Esophagus muscularis mucosa (tissue), 4 donors: Measurements from ENCODE around the gene SFTPD. TPM values are rescaled to one million over a fixed set of nuclear protein-coding genes. Genes with fewer than 3 reads are reported as not detected.
A peak's percentile ranks its signal among the peaks of the same experiment; 100 is the strongest.

ENCODE experiments used
- DNase-seq: peaks from one replicate; pipeline ENCODE4 v3.0.0-alpha.2; 2017; ENCODE audit errors: extremely low spot score
- H3K27ac ChIP-seq, 4 donors: fragments of 200-600 bp; sonication (generic); replicated peaks in 1 of 4; 1 replicate in 3 of 4; 2 replicates in 1 of 4; pipeline ENCODE4 v1.5.1; 2016 to 2019; ENCODE audit warnings: mild to moderate bottlenecking in 1 of 4
- H3K27me3 ChIP-seq, 4 donors: fragments of 200-600 bp; sonication (generic); one replicate each; pipeline versions ENCODE4 v1.5.1 to v1.6.0; 2016 to 2019
- H3K36me3 ChIP-seq, 4 donors: fragments of 200-600 bp; sonication (generic); one replicate each; pipeline ENCODE4 v1.5.1; 2016 to 2019
- H3K4me1 ChIP-seq, 4 donors: fragments of 200-600 bp; sonication (generic); one replicate each; pipeline ENCODE4 v1.5.1; 2016 to 2019
- H3K4me3 ChIP-seq, 4 donors: fragments of 200-600 bp; sonication (generic); 1 replicate in 2 of 4; 2 replicates in 2 of 4; pipeline ENCODE4 v1.5.1; 2016 to 2019; ENCODE audit warnings: mild to moderate bottlenecking in 4 of 4, moderate library complexity in 1 of 4
- H3K9me3 ChIP-seq, 4 donors: fragments of 200-600 bp; sonication (generic); 1 replicate in 3 of 4; 2 replicates in 1 of 4; pipeline ENCODE4 v1.5.1; 2016 to 2019
- EP300 ChIP-seq: sonication (generic); formaldehyde crosslinking; IDR thresholded peaks from one replicate; pipeline ENCODE4 v1.6.1; 2017; ENCODE audit warnings: antibody characterized with exemption
- POLR2A ChIP-seq: fragments of 450-650 bp; IDR thresholded peaks from one replicate; pipeline ENCODE4 v1.6.1; 2017; ENCODE audit warnings: antibody characterized with exemption, moderate library complexity, mild to moderate bottlenecking, low read depth
- POLR2AphosphoS5 ChIP-seq, 2 donors: sonication (generic); formaldehyde crosslinking; IDR thresholded peaks; one replicate each; pipeline ENCODE4 v1.6.1; 2017; ENCODE audit warnings: antibody characterized with exemption in 2 of 2
- WGBS: methylation state at CpG from one replicate; pipeline ENCODE4 v1.1.5; 2018; 5-methylcytosine and 5-hydroxymethylcytosine counted together
- intact Hi-C: fragments of 100-400 bp; cut with DNase I; formaldehyde crosslinking; loops from one replicate; pipeline ENCODE4 v1.15.1; 2023
- total RNA-seq, 4 donors: library from RNA; depleted of rRNA; stranded (reverse); fragments of >200 nt; gene quantifications; one replicate each; pipeline versions ENCODE4 v1.1.0 to v1.2.1, GENCODE V29; 2016
- TF ChIP-seq, protein P1 (sequence below), 3 experiments: fragments of 200-600 bp in 2 of 3; fragments of 450-650 bp in 1 of 3; sonication (generic) in 2 of 3; IDR thresholded peaks; one replicate each; pipeline ENCODE4 v1.5.1; 2017 to 2019; ENCODE audit warnings: antibody characterized with exemption in 3 of 3, mild to moderate bottlenecking in 2 of 3, moderate library complexity in 1 of 3

Gene SFTPD
- total RNA-seq, 4 donors from 2014 or later: 0.83 to 3.0 (median 1.5) TPM

DNA sequence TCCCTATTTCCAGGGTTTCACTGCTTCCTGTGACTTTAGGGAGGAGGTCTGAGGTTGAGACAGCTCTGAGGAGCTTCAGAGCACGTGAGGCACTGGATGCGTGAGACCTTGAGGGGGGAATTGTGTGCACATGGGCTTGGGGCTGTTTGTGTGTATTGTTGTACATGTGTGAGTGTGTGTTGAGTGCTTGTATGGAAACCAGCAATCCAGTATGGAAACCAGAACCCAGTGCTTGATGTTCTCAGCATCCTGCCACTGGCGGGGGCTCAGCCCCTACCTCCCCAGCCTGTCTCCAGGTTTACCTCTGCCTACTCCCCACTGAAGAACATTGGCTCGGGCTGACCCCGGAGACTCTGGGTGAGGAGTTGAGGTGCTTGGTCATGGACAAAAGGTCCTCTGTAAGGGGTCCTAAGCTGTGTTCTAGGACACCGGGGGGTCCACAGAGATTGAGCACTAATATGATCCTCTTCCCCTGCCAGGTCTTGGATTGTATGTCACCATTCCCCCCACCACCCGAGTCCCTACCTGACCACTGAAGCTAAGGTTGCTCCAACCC lies 20.8 kb downstream of the SFTPD start:
- H3K9me3 ChIP-seq: no peaks in the 10 kb centered on the region
- DNase-seq: peak; percentile 68
- WGBS: 89% methylated on average over 5 of the region's 7 CpGs
- TF ChIP-seq, protein P1, sequence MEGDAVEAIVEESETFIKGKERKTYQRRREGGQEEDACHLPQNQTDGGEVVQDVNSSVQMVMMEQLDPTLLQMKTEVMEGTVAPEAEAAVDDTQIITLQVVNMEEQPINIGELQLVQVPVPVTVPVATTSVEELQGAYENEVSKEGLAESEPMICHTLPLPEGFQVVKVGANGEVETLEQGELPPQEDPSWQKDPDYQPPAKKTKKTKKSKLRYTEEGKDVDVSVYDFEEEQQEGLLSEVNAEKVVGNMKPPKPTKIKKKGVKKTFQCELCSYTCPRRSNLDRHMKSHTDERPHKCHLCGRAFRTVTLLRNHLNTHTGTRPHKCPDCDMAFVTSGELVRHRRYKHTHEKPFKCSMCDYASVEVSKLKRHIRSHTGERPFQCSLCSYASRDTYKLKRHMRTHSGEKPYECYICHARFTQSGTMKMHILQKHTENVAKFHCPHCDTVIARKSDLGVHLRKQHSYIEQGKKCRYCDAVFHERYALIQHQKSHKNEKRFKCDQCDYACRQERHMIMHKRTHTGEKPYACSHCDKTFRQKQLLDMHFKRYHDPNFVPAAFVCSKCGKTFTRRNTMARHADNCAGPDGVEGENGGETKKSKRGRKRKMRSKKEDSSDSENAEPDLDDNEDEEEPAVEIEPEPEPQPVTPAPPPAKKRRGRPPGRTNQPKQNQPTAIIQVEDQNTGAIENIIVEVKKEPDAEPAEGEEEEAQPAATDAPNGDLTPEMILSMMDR (IDR thresholded peaks at IDR 0.05): no peak
- TF ChIP-seq POLR2A: no peak
- no peak for TF ChIP-seq EP300
- TF ChIP-seq POLR2AphosphoS5 (IDR thresholded peaks at IDR 0.05): no peak
- no peak overlapping the region for H3K27ac ChIP-seq
- no peak overlapping the region for H3K4me3 ChIP-seq
- peaks cover 5 to 16% (median 11%) of the 10 kb centered on the region in 4 donors for H3K4me1 ChIP-seq
- intact Hi-C loops: loop anchor here (10.0 kb wide), 1 partner anchor 363 kb away; the partner anchor contains the start of gene SFTPA2
- peaks cover 0 to 3% (median 0%) of the 10 kb centered on the region in 4 donors for H3K27me3 ChIP-seq
- H3K36me3 ChIP-seq: peaks cover 0 to 4% (median 2%) of the 10 kb centered on the region in 4 donors

DNA sequence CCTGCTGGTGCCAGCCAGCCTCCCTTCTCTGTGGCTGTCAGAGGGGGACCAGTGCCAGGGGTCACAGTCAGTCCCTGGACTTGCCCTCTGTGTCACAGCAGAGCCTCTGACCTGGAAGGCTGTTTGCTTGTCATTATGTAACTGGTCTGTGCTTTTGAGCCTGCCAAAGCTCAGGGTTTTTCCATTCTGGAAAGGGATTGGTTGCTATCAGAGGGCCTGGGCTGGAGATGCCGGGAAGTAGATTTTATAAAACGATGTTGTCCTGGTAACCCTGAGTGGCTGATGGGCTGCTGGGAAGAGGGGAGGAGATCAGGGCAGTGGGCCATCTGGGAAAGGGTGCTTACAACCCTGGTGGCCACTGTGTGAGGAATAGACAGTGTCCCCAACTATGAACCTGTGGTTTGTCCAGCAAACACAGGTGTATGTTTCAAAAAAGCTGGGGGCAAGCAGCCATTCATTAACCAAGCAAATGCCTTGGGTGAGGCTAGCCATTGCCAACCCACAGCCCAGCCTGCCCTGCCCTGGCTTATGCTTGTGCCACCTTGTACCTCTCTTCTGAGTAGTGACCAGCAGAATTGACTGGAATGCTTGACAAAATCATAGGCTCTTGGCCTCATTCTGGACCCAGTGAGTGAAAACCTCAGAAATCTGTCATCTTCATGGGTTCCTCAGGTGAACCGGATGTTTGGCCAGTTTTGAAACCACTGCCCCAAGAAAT lies 21.6 kb downstream of the SFTPD start:
- 71% methylated on average over 3 of the region's 3 CpGs for WGBS
- no peak overlapping the region for H3K27ac ChIP-seq
- peaks cover 5 to 16% (median 11%) of the 10 kb centered on the region in 4 donors for H3K4me1 ChIP-seq
- H3K27me3 ChIP-seq: peaks cover 0 to 3% (median 0%) of the 10 kb centered on the region in 4 donors
- H3K4me3 ChIP-seq: no peak overlapping the region
- peaks cover 3 to 8% (median 5%) of the 10 kb centered on the region in 4 donors for H3K36me3 ChIP-seq
- intact Hi-C loops: loop anchor here (10.0 kb wide), 1 partner anchor 362 kb away; the partner anchor contains the start of gene SFTPA2
- H3K9me3 ChIP-seq: no peaks in the 10 kb centered on the region
- no peak for TF ChIP-seq POLR2A
- TF ChIP-seq POLR2AphosphoS5 (IDR thresholded peaks at IDR 0.05): no peak
- no peak for TF ChIP-seq EP300
- TF ChIP-seq, protein P1 (IDR thresholded peaks at IDR 0.05): no peak
- DNase-seq: peak; percentile 82

- H3K4me1 ChIP-seq: peaks cover 5 to 16% (median 11%) of the 10 kb centered on the region in 4 donors
- peaks cover 3 to 8% (median 5%) of the 10 kb centered on the region in 4 donors for H3K36me3 ChIP-seq
- whole genome bisulfite sequencing: 68% methylated on average over 7 of the region's 7 CpGs
- TF ChIP-seq POLR2AphosphoS5 (IDR thresholded peaks at IDR 0.05) (no peak), EP300 (no peak), POLR2A (no peak)
- TF ChIP-seq, protein P1 (IDR thresholded peaks at IDR 0.05): no peak
- peaks cover 0 to 3% (median 0%) of the 10 kb centered on the region in 4 donors for H3K27me3 ChIP-seq
- H3K9me3 ChIP-seq: no peaks in the 10 kb centered on the region
- no peak overlapping the region for H3K4me3 ChIP-seq
- H3K27ac ChIP-seq: no peak overlapping the region
- intact Hi-C loops: loop anchor here (10.0 kb wide), 1 partner anchor 361 kb away; the partner anchor contains the start of gene SFTPA2
- peak; percentile 79 for DNase-seq
Observed at GRCh38 chr10:79926037-79926436, 22.9 kb downstream of the SFTPD start.

DNA sequence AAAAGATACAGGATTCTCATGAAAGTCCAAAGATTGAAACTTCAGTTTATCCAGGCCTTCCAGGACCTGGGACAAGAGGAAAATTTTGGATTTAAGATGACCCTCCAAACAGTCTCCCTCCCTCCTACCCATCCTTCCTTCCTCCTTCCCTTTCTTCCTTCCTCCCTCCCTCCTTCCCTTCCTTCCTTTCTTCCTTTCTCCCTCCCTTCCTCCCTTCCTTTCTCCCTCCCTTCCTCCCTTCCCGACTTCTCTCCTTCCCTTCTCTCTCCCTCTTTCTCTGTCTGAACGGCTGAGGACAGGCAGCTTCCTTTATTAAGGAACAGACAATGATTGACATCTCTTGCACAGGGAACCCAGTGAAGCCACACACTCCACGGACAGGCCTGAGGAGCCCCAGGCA lies 23.3 kb downstream of the SFTPD start:
- DNase-seq: no peak
- no peak for TF ChIP-seq POLR2A
- TF ChIP-seq POLR2AphosphoS5 (IDR thresholded peaks at IDR 0.05): no peak
- TF ChIP-seq, protein P1 (IDR thresholded peaks at IDR 0.05): no peak
- no peak for TF ChIP-seq EP300
- Histone ChIP-seq H3K9me3 (no peaks in the 10 kb centered on the region), H3K4me3 (no peak overlapping the region), H3K36me3 (peaks cover 3 to 8% (median 5%) of the 10 kb centered on the region in 4 donors), H3K4me1 (peaks cover 5 to 16% (median 11%) of the 10 kb centered on the region in 4 donors), H3K27me3 (peaks cover 0 to 3% (median 0%) of the 10 kb centered on the region in 4 donors), H3K27ac (no peak overlapping the region)
- intact Hi-C loops: loop anchor here (10.0 kb wide), 1 partner anchor 361 kb away; the partner anchor contains the start of gene SFTPA2
- 51% methylated on average over 3 of the region's 3 CpGs for WGBS
